ENCODE measurements around the gene KLHL15.
"Not testable (repeated sequence)": the region's sequence is repeated elsewhere in the genome, so short reads cannot be mapped to it uniquely, and the experiment has no call there.

Gene KLHL15

GRCh38 chrX:23982891-23983290, 44.1 kb downstream of the KLHL15 start:
- Histone ChIP-seq H3K27me3 (ENCODE audit: control insufficient read depth, insufficient read depth, low read length) (0 out of 2 replicates have a peak, but pooled peaks cover 2% of the 10 kb centered on the region), H3K9ac (ENCODE audit: low read depth, low read length) (no peak overlapping the region), H3K36me3 (ENCODE audit: control insufficient read depth, insufficient read depth, low read length) (peaks cover 29% of the 10 kb centered on the region), H3K27ac (ENCODE audit: low read depth, low read length) (no peak overlapping the region), H3K9me3 (ENCODE audit: control insufficient read depth, insufficient read depth, low read length) (no peaks in the 10 kb centered on the region), H3K4me1 (ENCODE audit: control insufficient read depth, insufficient read depth, low read length) (peaks cover 32% of the 10 kb centered on the region), H3K4me3 (ENCODE audit: low read depth, low read length) (no peak overlapping the region)

- Histone ChIP-seq H3K27ac (ENCODE audit: low read depth, low read length) (peak overlapping the region; percentile 77), H3K4me1 (ENCODE audit: control insufficient read depth, insufficient read depth, low read length) (peaks cover 32% of the 10 kb centered on the region), H3K9me3 (ENCODE audit: control insufficient read depth, insufficient read depth, low read length) (no peaks in the 10 kb centered on the region), H3K36me3 (ENCODE audit: control insufficient read depth, insufficient read depth, low read length) (peaks cover 18% of the 10 kb centered on the region), H3K27me3 (ENCODE audit: control insufficient read depth, insufficient read depth, low read length) (0 out of 2 replicates have a peak, but pooled peaks cover 2% of the 10 kb centered on the region), H3K9ac (ENCODE audit: low read depth, low read length) (no peak overlapping the region; the same call in 1 of the 2 replicates), H3K4me3 (ENCODE audit: low read depth, low read length) (peak overlapping the region; percentile 30)
Measured at GRCh38 chrX:23981711-23982110, 45.3 kb downstream of the KLHL15 start.

- peak overlapping the region; percentile 30 for H3K4me3 ChIP-seq (ENCODE audit: low read depth, low read length)
- no peaks in the 10 kb centered on the region for H3K9me3 ChIP-seq (ENCODE audit: control insufficient read depth, insufficient read depth, low read length)
- H3K27me3 ChIP-seq (ENCODE audit: control insufficient read depth, insufficient read depth, low read length), result 0 out of 2 replicates have a peak, but pooled peaks cover 2% of the 10 kb centered on the region
- H3K27ac ChIP-seq (ENCODE audit: low read depth, low read length), result peak overlapping the region; percentile 77
- H3K9ac ChIP-seq (ENCODE audit: low read depth, low read length), result no peak overlapping the region; the same call in 1 of the 2 replicates
- H3K36me3 ChIP-seq (ENCODE audit: control insufficient read depth, insufficient read depth, low read length), result peaks cover 13% of the 10 kb centered on the region
- peaks cover 32% of the 10 kb centered on the region for H3K4me1 ChIP-seq (ENCODE audit: control insufficient read depth, insufficient read depth, low read length)
Measured at GRCh38 chrX:23981222-23981621, 45.8 kb downstream of the KLHL15 start.

GRCh38 chrX:23980011-23980441, 47.0 kb downstream of the KLHL15 start:
- Histone ChIP-seq H3K27me3 (ENCODE audit: control insufficient read depth, insufficient read depth, low read length) (no peaks in the 10 kb centered on the region), H3K27ac (ENCODE audit: low read depth, low read length) (peak overlapping the region; percentile 54), H3K36me3 (ENCODE audit: control insufficient read depth, insufficient read depth, low read length) (0 out of 2 replicates have a peak, but pooled peaks cover 3% of the 10 kb centered on the region), H3K9ac (ENCODE audit: low read depth, low read length) (no peak overlapping the region), H3K9me3 (ENCODE audit: control insufficient read depth, insufficient read depth, low read length) (no peaks in the 10 kb centered on the region), H3K4me3 (ENCODE audit: low read depth, low read length) (no peak overlapping the region), H3K4me1 (ENCODE audit: control insufficient read depth, insufficient read depth, low read length) (peaks cover 32% of the 10 kb centered on the region)

GRCh38 chrX:23978491-23978890, 48.5 kb downstream of the KLHL15 start:
- Histone ChIP-seq H3K9ac (ENCODE audit: low read depth, low read length) (no peak overlapping the region), H3K27me3 (ENCODE audit: control insufficient read depth, insufficient read depth, low read length) (no peaks in the 10 kb centered on the region), H3K4me3 (ENCODE audit: low read depth, low read length) (no peak overlapping the region), H3K27ac (ENCODE audit: low read depth, low read length) (no peak overlapping the region), H3K36me3 (ENCODE audit: control insufficient read depth, insufficient read depth, low read length) (no peaks in the 10 kb centered on the region), H3K4me1 (ENCODE audit: control insufficient read depth, insufficient read depth, low read length) (peaks cover 32% of the 10 kb centered on the region), H3K9me3 (ENCODE audit: control insufficient read depth, insufficient read depth, low read length) (no peaks in the 10 kb centered on the region)

- H3K4me1 ChIP-seq (ENCODE audit: control insufficient read depth, insufficient read depth, low read length); H3K9me3 ChIP-seq (ENCODE audit: control insufficient read depth, insufficient read depth, low read length); H3K27me3 ChIP-seq (ENCODE audit: control insufficient read depth, insufficient read depth, low read length); H3K4me3 ChIP-seq (ENCODE audit: low read depth, low read length); H3K27ac ChIP-seq (ENCODE audit: low read depth, low read length); H3K9ac ChIP-seq (ENCODE audit: low read depth, low read length); H3K36me3 ChIP-seq (ENCODE audit: control insufficient read depth, insufficient read depth, low read length): not testable (repeated sequence)
Measured at GRCh38 chrX:23965630-23966029, 61.4 kb downstream of the KLHL15 start.

GRCh38 chrX:23964191-23964590, 62.8 kb downstream of the KLHL15 start:
- Histone ChIP-seq H3K36me3 (ENCODE audit: control insufficient read depth, insufficient read depth, low read length) (no peaks in the 10 kb centered on the region), H3K4me1 (ENCODE audit: control insufficient read depth, insufficient read depth, low read length) (no peaks in the 10 kb centered on the region; the same call in 1 of the 2 replicates), H3K9ac (ENCODE audit: low read depth, low read length) (no peak overlapping the region), H3K27me3 (ENCODE audit: control insufficient read depth, insufficient read depth, low read length) (no peaks in the 10 kb centered on the region), H3K27ac (ENCODE audit: low read depth, low read length) (no peak overlapping the region), H3K9me3 (ENCODE audit: control insufficient read depth, insufficient read depth, low read length) (no peaks in the 10 kb centered on the region), H3K4me3 (ENCODE audit: low read depth, low read length) (no peak overlapping the region)

- Histone ChIP-seq H3K4me1 (ENCODE audit: control insufficient read depth, insufficient read depth, low read length) (no peaks in the 10 kb centered on the region; the same call in 1 of the 2 replicates), H3K36me3 (ENCODE audit: control insufficient read depth, insufficient read depth, low read length) (no peaks in the 10 kb centered on the region), H3K27me3 (ENCODE audit: control insufficient read depth, insufficient read depth, low read length) (no peaks in the 10 kb centered on the region), H3K27ac (ENCODE audit: low read depth, low read length) (no peak overlapping the region), H3K9me3 (ENCODE audit: control insufficient read depth, insufficient read depth, low read length) (no peaks in the 10 kb centered on the region), H3K9ac (ENCODE audit: low read depth, low read length) (no peak overlapping the region), H3K4me3 (ENCODE audit: low read depth, low read length) (no peak overlapping the region)
Measured at GRCh38 chrX:23959781-23960180, 67.2 kb downstream of the KLHL15 start.

- no peak overlapping the region for H3K4me3 ChIP-seq (ENCODE audit: low read depth, low read length)
- H3K27ac ChIP-seq (ENCODE audit: low read depth, low read length), result no peak overlapping the region
- peaks cover 25% of the 10 kb centered on the region for H3K4me1 ChIP-seq (ENCODE audit: control insufficient read depth, insufficient read depth, low read length)
- H3K27me3 ChIP-seq (ENCODE audit: control insufficient read depth, insufficient read depth, low read length), result no peaks in the 10 kb centered on the region
- no peaks in the 10 kb centered on the region for H3K36me3 ChIP-seq (ENCODE audit: control insufficient read depth, insufficient read depth, low read length)
- H3K9ac ChIP-seq (ENCODE audit: low read depth, low read length), result no peak overlapping the region
- no peaks in the 10 kb centered on the region for H3K9me3 ChIP-seq (ENCODE audit: control insufficient read depth, insufficient read depth, low read length)
Measured at GRCh38 chrX:23954396-23954795, 72.6 kb downstream of the KLHL15 start.

- no peak overlapping the region for H3K9ac ChIP-seq (ENCODE audit: low read depth, low read length)
- H3K4me3 ChIP-seq (ENCODE audit: low read depth, low read length), result 0 out of 2 replicates have a peak overlapping the region, but pooled peaks have one; percentile 21
- H3K4me1 ChIP-seq (ENCODE audit: control insufficient read depth, insufficient read depth, low read length), result peaks cover 25% of the 10 kb centered on the region
- H3K36me3 ChIP-seq (ENCODE audit: control insufficient read depth, insufficient read depth, low read length), result no peaks in the 10 kb centered on the region
- peak overlapping the region; percentile 84 for H3K27ac ChIP-seq (ENCODE audit: low read depth, low read length)
- no peaks in the 10 kb centered on the region for H3K9me3 ChIP-seq (ENCODE audit: control insufficient read depth, insufficient read depth, low read length)
- no peaks in the 10 kb centered on the region for H3K27me3 ChIP-seq (ENCODE audit: control insufficient read depth, insufficient read depth, low read length)
Measured at GRCh38 chrX:23953908-23954269, 73.1 kb downstream of the KLHL15 start.

GRCh38 chrX:23952984-23953907, 73.7 kb downstream of the KLHL15 start:
- Histone ChIP-seq H3K27me3 (ENCODE audit: control insufficient read depth, insufficient read depth, low read length) (no peaks in the 10 kb centered on the region; the same call in 1 of the 2 replicates), H3K9me3 (ENCODE audit: control insufficient read depth, insufficient read depth, low read length) (no peaks in the 10 kb centered on the region), H3K9ac (ENCODE audit: low read depth, low read length) (0 out of 2 replicates have a peak overlapping the region, but pooled peaks have one; percentile 21), H3K4me1 (ENCODE audit: control insufficient read depth, insufficient read depth, low read length) (peaks cover 28% of the 10 kb centered on the region), H3K36me3 (ENCODE audit: control insufficient read depth, insufficient read depth, low read length) (no peaks in the 10 kb centered on the region), H3K4me3 (ENCODE audit: low read depth, low read length) (peak overlapping the region; percentile 21; the same call in 1 of the 2 replicates), H3K27ac (ENCODE audit: low read depth, low read length) (peak overlapping the region; percentile 84)
